Mesendoderm (in vitro differentiated cells): ENCODE measurements around the gene BLTP3B. TPM values are rescaled to one million over a fixed set of nuclear protein-coding genes. Genes with fewer than 3 reads are reported as not detected.
"Not testable (repeated sequence)": the region's sequence is repeated elsewhere in the genome, so short reads cannot be mapped to it uniquely, and the experiment has no call there.

Source experiments
- DNase-seq: peaks from one replicate; pipeline ENCODE4 v3.0.0; 2013
- H2AK5ac ChIP-seq: 2 replicates; pipeline ENCODE4 v1.6.1; 2013; ENCODE audit warnings: low read length, inconsistent platforms
- H2BK120ac ChIP-seq: 2 replicates; pipeline ENCODE4 v1.6.1; 2013; ENCODE audit warnings: low read depth, mild to moderate bottlenecking, low read length, moderate library complexity, mixed read lengths
- H2BK15ac ChIP-seq: replicated peaks from 2 replicates; pipeline ENCODE4 v1.6.1; 2013; ENCODE audit warnings: low read depth, mild to moderate bottlenecking, moderate library complexity
- H2BK5ac ChIP-seq: 2 replicates; pipeline ENCODE4 v1.6.1; 2013; ENCODE audit warnings: low read length, inconsistent platforms
- H3K18ac ChIP-seq: 2 replicates; pipeline ENCODE4 v1.6.1; 2013; ENCODE audit warnings: mild to moderate bottlenecking, low read length, mixed read lengths
- H3K23ac ChIP-seq: one replicate; pipeline ENCODE4 v1.6.1; 2013; ENCODE audit warnings: low read length
- H3K27ac ChIP-seq: 2 replicates; pipeline ENCODE4 v1.5.1; 2013; ENCODE audit warnings: low read depth, mild to moderate bottlenecking, inconsistent platforms, low read length, moderate library complexity
- H3K27me3 ChIP-seq: 2 replicates; pipeline ENCODE4 v1.6.1; 2013; ENCODE audit warnings: low read length, control low read depth, mild to moderate bottlenecking, inconsistent platforms; ENCODE audit not compliant: insufficient read depth, poor library complexity
- H3K36me3 ChIP-seq: 2 replicates; pipeline ENCODE4 v1.6.1; 2013; ENCODE audit warnings: low read length, inconsistent platforms; ENCODE audit not compliant: control insufficient read depth, insufficient read depth
- H3K4ac ChIP-seq: one replicate; pipeline ENCODE4 v1.6.1; 2013; ENCODE audit warnings: low read depth, mild to moderate bottlenecking, low read length, moderate library complexity
- H3K4me1 ChIP-seq: 2 replicates; pipeline ENCODE4 v1.6.1; 2013; ENCODE audit warnings: low read depth, low read length, inconsistent platforms; ENCODE audit not compliant: control insufficient read depth
- H3K4me2 ChIP-seq: 2 replicates; pipeline ENCODE4 v1.6.1; 2013; ENCODE audit warnings: low read length
- H3K4me3 ChIP-seq: 2 replicates; pipeline ENCODE4 v1.5.1; 2013; ENCODE audit warnings: mild to moderate bottlenecking, low read length
- H3K56ac ChIP-seq: one replicate; pipeline ENCODE4 v1.6.1; 2013; ENCODE audit warnings: low read length
- H3K79me1 ChIP-seq: 2 replicates; pipeline ENCODE4 v1.6.1; 2013; ENCODE audit warnings: low read length, inconsistent platforms
- H3K79me2 ChIP-seq: 2 replicates; pipeline ENCODE4 v1.6.1; 2013; ENCODE audit warnings: mild to moderate bottlenecking, low read length; ENCODE audit not compliant: control insufficient read depth, insufficient read depth
- H3K9ac ChIP-seq: 2 replicates; pipeline ENCODE4 v1.6.1; 2013; ENCODE audit warnings: low read length, inconsistent platforms
- H4K5ac ChIP-seq: one replicate; pipeline ENCODE4 v1.6.1; 2013; ENCODE audit warnings: low read length
- H4K8ac ChIP-seq: one replicate; pipeline ENCODE4 v1.6.1; 2013; ENCODE audit warnings: low read depth, mild to moderate bottlenecking, control low read depth, low read length, moderate library complexity
- WGBS: extraction: QIAGEN DNeasy Blood & Tissue Kit; methylation state at CpG from one replicate; pipeline ENCODE4 v1.1.7; 2013; ENCODE audit warnings: low lambda C conversion rate, missing lambda C conversion rate; ENCODE audit not compliant: insufficient coverage; ENCODE audit errors: extremely low coverage; 5-methylcytosine and 5-hydroxymethylcytosine counted together
- polyA plus RNA-seq, 2 experiments: library from polyadenylated mRNA; stranded (reverse); fragments of 200-250 nt; gene quantifications; one replicate each; pipeline ENCODE4 v1.2.3, GENCODE V29; 2013

The BLTP3B gene
- 15.7 TPM for polyA plus RNA-seq (2013, experiment 1 of 2)
- 16.0 TPM for polyA plus RNA-seq (2013, experiment 2 of 2)

DNA sequence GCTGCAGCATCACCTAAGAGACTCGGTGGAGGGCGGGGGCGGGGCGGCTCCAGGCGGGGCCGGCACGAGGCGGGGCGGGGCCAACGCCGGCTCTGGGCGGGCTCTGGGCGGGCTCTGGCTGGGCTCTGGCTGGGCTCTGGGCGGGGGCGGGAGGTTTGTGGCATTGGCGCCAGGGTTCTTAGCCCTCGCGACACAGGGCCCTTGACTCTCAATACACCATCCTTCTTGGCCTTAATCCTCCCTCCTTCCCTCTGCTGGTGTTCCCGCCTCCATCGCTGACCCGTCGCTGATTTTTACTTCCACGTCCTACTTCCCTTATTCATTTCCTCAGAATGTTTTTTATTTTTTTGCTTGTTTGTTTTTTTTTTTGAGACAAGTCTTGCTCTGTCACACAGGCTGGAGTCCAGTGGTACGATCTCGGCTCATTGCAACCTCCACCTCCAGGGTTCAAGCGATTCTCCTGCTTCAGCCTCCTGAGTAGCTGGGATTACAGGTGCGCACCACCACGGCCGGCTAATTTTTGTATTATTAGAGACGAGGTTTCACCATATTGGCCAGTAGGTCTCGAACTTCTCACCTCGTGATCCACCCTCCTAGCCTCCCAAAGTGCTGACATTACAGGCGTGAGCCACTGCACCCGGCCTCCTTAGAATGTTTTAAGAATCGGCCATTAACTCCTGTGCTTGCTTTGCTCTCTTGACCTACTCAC, at the start of gene BLTP3B:
Gene BLTP3B, minus strand, starts transcription at position 24 of the 709 bp plus-strand sequence. CDS start 239 bp downstream, outside the sequence.
- H3K4me2 ChIP-seq = peak within 1 kb of the TSS; percentile 96
- peak within 1 kb of the TSS; percentile 85 for H3K56ac ChIP-seq
- H2AK5ac ChIP-seq = no peak within 1 kb of the TSS
- no CpG with 5 or more reads among the region's 35 CpGs for WGBS
- H3K23ac ChIP-seq = peak within 1 kb of the TSS; percentile 97
- peak within 1 kb of the TSS; percentile 82 for H3K27ac ChIP-seq
- peak within 1 kb of the TSS; percentile 80 for H2BK5ac ChIP-seq
- H2BK15ac ChIP-seq = no peak within 1 kb of the TSS
- peaks cover 21% of the 10 kb centered on the region for H3K79me2 ChIP-seq
- H3K36me3 ChIP-seq = no peaks in the 10 kb centered on the region
- DNase-seq = peak; percentile 96
- peaks cover 7% of the 10 kb centered on the region for H3K79me1 ChIP-seq
- H4K5ac ChIP-seq = no peak within 1 kb of the TSS
- no peaks in the 10 kb centered on the region for H3K4me1 ChIP-seq
- no peak within 1 kb of the TSS for H4K8ac ChIP-seq
- no peaks in the 10 kb centered on the region for H3K27me3 ChIP-seq
- H2BK120ac ChIP-seq = no peak within 1 kb of the TSS
- peak within 1 kb of the TSS; percentile 76 for H3K4ac ChIP-seq
- H3K9ac ChIP-seq = peak within 1 kb of the TSS; percentile 94
- H3K18ac ChIP-seq = peak within 1 kb of the TSS; percentile 90
- H3K4me3 ChIP-seq = peak within 1 kb of the TSS; percentile 96

DNA sequence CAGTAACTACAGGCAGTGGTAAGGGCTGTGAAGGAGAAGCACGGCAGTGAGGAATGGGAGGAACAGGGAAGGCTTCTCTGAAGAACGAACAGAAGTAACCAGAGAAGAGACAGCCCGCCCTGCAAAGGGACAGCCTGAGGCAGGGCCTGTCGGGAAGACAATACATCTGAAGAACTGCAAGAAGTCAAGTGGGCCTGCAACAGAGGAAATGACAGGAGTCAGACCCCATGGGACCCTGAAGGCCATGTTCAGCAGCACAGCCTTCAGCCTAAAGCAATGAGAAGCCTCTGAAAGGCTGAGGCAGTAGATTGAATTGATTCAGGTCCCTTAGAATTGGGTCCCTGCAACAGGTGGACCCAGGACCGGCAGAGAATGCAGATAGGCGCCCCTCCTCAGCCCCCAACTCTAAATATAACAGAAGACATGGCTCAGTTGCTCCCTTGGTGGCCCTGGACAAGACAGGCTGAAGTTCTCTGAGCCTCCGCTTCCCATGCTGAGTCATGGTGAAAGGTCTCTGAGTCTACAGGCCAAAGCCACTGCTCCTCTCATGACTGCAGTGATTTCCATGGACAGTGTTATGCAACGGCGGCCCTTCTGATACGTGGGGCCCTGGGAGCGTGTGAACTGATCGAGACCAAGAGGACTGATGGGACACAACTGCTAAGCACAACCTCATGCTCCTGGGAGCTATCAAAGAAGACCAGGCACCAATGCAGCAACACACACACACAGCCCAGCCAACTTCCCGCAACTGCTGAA, 47.1 kb upstream of the BLTP3B start:
- H2BK5ac ChIP-seq = no peak overlapping the region
- H2BK120ac ChIP-seq = no peak overlapping the region

GRCh38 chr12:100188888-100189635, 46.4 kb upstream of the BLTP3B start:
- H3K4me1 ChIP-seq, H2BK15ac ChIP-seq, H2BK5ac ChIP-seq, H3K36me3 ChIP-seq, H3K79me2 ChIP-seq, H3K4ac ChIP-seq, H2BK120ac ChIP-seq, H3K27ac ChIP-seq, DNase-seq, H3K4me3 ChIP-seq, H4K5ac ChIP-seq, H4K8ac ChIP-seq, H3K27me3 ChIP-seq, H3K79me1 ChIP-seq, H3K9ac ChIP-seq, H3K18ac ChIP-seq, H3K4me2 ChIP-seq, H3K23ac ChIP-seq, H3K56ac ChIP-seq, H2AK5ac ChIP-seq: not testable (repeated sequence)
- WGBS = no CpG with 5 or more reads among the region's 11 CpGs

More for the DNA sequence above, 47.1 kb upstream of the BLTP3B start:
- Histone ChIP-seq H3K4me2 (no peak overlapping the region), H4K5ac (no peak overlapping the region), H3K23ac (no peak overlapping the region), H3K4me3 (no peak overlapping the region), H2AK5ac (no peak overlapping the region), H3K18ac (no peak overlapping the region), H4K8ac (no peak overlapping the region), H3K36me3 (no peaks in the 10 kb centered on the region), H3K56ac (no peak overlapping the region), H3K79me1 (no peaks in the 10 kb centered on the region), H3K9ac (no peak overlapping the region), H3K4me1 (no peaks in the 10 kb centered on the region), H3K4ac (no peak overlapping the region), H3K27me3 (no peaks in the 10 kb centered on the region), H2BK15ac (no peak overlapping the region), H3K79me2 (no peaks in the 10 kb centered on the region), H3K27ac (no peak overlapping the region)
- WGBS = no CpG with 5 or more reads among the region's 13 CpGs
- no peak for DNase-seq

DNA sequence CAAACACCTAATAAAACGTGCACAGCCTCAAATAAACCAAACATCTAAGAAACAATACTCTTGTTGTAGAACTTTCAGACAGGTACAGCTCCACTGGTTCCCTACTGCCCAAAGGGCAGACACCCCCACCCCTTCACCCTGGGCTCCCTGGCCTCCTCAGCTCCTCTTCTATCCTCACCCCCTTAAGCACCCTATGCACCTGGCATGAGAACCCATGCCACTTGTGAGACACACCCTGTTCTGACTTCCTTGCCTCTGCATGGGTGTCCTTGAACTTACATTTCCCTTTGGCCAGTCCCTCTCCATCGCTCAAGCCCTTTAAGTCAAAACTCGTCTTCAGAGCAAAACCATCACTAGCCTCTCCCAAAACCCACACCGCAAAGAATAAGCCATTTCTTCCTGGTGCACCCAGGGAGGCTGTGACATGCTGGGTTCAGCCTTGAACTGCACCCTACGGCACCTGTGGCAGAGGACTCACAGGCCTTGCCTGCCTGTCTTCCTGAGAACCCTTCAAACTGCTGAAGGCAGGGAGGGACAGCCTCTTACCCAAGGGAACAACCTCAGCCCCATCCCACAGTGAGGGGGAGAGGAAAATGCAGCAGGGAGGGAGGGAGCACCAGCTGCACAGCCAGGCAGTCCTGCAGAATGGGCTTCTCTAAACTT, 45.3 kb upstream of the BLTP3B start:
- no peak overlapping the region for H4K8ac ChIP-seq
- H2BK5ac ChIP-seq = no peak overlapping the region
- no peak overlapping the region for H4K5ac ChIP-seq
- H2BK15ac ChIP-seq = no peak overlapping the region
- no CpG with 5 or more reads among the region's 5 CpGs for WGBS
- no peak overlapping the region for H3K9ac ChIP-seq
- no peak overlapping the region for H3K18ac ChIP-seq
- no peak overlapping the region for H3K27ac ChIP-seq
- H3K23ac ChIP-seq = no peak overlapping the region
- H3K36me3 ChIP-seq = no peaks in the 10 kb centered on the region
- H3K56ac ChIP-seq = no peak overlapping the region
- H3K79me1 ChIP-seq = no peaks in the 10 kb centered on the region
- H3K4me2 ChIP-seq = no peak overlapping the region
- DNase-seq = no peak
- H3K4ac ChIP-seq = no peak overlapping the region
- H3K27me3 ChIP-seq = no peaks in the 10 kb centered on the region
- no peak overlapping the region for H3K4me3 ChIP-seq
- no peak overlapping the region for H2AK5ac ChIP-seq
- no peaks in the 10 kb centered on the region for H3K79me2 ChIP-seq
- no peak overlapping the region for H2BK120ac ChIP-seq
- no peaks in the 10 kb centered on the region for H3K4me1 ChIP-seq

DNA sequence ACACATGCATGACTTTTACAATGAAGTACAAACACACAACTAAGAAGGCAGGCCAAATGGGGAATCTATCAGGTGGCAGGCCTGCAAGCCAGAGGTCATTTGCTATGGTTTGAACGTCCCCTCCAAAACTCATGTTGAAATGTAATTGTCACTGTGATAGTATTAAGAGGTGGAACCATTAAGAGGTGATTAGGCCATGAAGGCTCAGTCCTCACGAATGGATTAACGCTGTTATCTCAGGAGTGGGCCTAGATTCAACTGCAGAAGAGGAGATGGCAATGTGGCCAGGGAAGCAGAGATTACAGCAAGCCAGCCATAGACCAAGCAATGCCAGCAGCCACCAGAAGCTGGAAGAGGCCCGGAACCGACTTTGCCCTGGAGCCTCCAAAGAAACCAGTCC, 44.4 kb upstream of the BLTP3B start:
- Histone ChIP-seq H3K9ac (no peak overlapping the region), H3K23ac (no peak overlapping the region), H3K27me3 (no peaks in the 10 kb centered on the region), H3K4ac (no peak overlapping the region), H3K27ac (no peak overlapping the region), H4K5ac (no peak overlapping the region), H3K79me1 (no peaks in the 10 kb centered on the region), H2BK120ac (no peak overlapping the region), H2BK15ac (no peak overlapping the region), H3K4me1 (no peaks in the 10 kb centered on the region), H3K4me2 (no peak overlapping the region), H2BK5ac (no peak overlapping the region), H4K8ac (no peak overlapping the region), H3K4me3 (no peak overlapping the region), H3K18ac (no peak overlapping the region), H2AK5ac (no peak overlapping the region), H3K36me3 (no peaks in the 10 kb centered on the region), H3K79me2 (no peaks in the 10 kb centered on the region), H3K56ac (no peak overlapping the region)
- no CpG with 5 or more reads among the region's 5 CpGs for WGBS
- no peak for DNase-seq
